GM23338 (cell line): Measurements from ENCODE around the gene DAGLA.

Experiments used
- CTCF ChIP-seq, 2 experiments: fragments of 200-600 bp in 1 of 2; sonication (generic) in 1 of 2; conservative IDR thresholded peaks; 2 replicates each; pipeline versions ENCODE4 v1.5.1 to v1.6.1; 2016 to 2017; ENCODE audit warnings: antibody characterized with exemption in 2 of 2, low read depth in 2 of 2, mild to moderate bottlenecking in 2 of 2, moderate library complexity in 1 of 2
- EZH2 ChIP-seq: fragments of 200-600 bp; sonication (generic); IDR thresholded peaks from one replicate; pipeline ENCODE4 v1.8.0; 2017; ENCODE audit warnings: antibody characterized with exemption, mild to moderate bottlenecking, low read depth; ENCODE audit not compliant: unreplicated experiment
- EZH2phosphoT487 ChIP-seq: fragments of 200-600 bp; sonication (generic); IDR thresholded peaks from one replicate; pipeline ENCODE4 v1.8.1; 2018; ENCODE audit warnings: antibody characterized with exemption; ENCODE audit not compliant: unreplicated experiment
- POLR2AphosphoS5 ChIP-seq: IDR thresholded peaks from 2 replicates; pipeline ENCODE4 v1.6.1; 2016; ENCODE audit warnings: antibody characterized with exemption, low read depth
- REST ChIP-seq: IDR thresholded peaks from one replicate; pipeline ENCODE4 v1.6.1; 2018; ENCODE audit warnings: antibody characterized with exemption; ENCODE audit not compliant: unreplicated experiment
- ZNF331 ChIP-seq: fragments of 250-450 bp; sonication (Bioruptor Pico); IDR thresholded peaks from 2 replicates; pipeline ENCODE4 v1.5.0; 2020; ENCODE audit warnings: low read depth, mild to moderate bottlenecking, moderate library complexity
- TF ChIP-seq, protein P1 (sequence below): IDR thresholded peaks from 2 replicates; pipeline ENCODE4 v1.6.1; 2016; ENCODE audit warnings: antibody characterized with exemption

DNA sequence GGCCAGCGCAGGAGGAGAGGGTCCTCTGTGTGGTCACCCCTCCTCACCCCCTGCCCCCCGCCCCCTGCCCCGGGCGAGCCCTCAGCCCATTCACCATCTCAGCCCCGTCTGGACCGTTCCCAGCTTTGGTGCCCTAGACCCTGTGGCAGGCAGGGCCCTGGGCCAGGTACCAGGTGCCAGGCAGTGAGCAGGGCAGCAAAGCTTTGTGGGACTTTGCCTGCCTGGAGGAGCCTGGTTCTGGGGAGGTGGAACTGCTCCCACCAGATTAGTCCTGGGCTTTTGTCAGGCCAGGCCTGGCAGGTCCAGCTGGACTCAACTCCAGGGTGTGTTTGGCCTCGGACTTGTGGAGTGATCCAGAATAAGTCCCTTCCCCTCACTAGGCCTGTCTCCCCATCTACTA lies 58.6 kb downstream of the DAGLA start:
- TF ChIP-seq CTCF (conservative IDR thresholded peaks at IDR 0.05; ENCODE audit: low read depth in 2 of 2) (no peak), POLR2AphosphoS5 (no peak), REST (no peak), EZH2 (no peak), ZNF331 (CRISPR knock-in tag) (no peak), EZH2phosphoT487 (no peak)
- TF ChIP-seq, protein P1, sequence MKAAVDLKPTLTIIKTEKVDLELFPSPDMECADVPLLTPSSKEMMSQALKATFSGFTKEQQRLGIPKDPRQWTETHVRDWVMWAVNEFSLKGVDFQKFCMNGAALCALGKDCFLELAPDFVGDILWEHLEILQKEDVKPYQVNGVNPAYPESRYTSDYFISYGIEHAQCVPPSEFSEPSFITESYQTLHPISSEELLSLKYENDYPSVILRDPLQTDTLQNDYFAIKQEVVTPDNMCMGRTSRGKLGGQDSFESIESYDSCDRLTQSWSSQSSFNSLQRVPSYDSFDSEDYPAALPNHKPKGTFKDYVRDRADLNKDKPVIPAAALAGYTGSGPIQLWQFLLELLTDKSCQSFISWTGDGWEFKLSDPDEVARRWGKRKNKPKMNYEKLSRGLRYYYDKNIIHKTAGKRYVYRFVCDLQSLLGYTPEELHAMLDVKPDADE, result no peak
